Fibroblast of the aortic adventitia (primary cell): ENCODE results near the gene BPNT1. TPM values are rescaled to one million over a fixed set of nuclear protein-coding genes. Genes with fewer than 3 reads are reported as not detected.
A peak's percentile ranks its signal among the peaks of the same experiment; 100 is the strongest.

Source experiments
- DNase-seq: peaks from one replicate; pipeline ENCODE4 v3.0.0-alpha.2; 2010; ENCODE audit warnings: low read depth
- H3K4me3 ChIP-seq: 2 replicates; pipeline ENCODE4 v1.5.1; 2011; ENCODE audit warnings: low read depth, mild to moderate bottlenecking, control low read depth, low read length, moderate library complexity
- total RNA-seq: library from RNA; depleted of rRNA; stranded (reverse); fragments of >200 nt; gene quantifications from 2 replicates; pipeline ENCODE4 v1.2.3, GENCODE V29; 2012; ENCODE audit warnings: low replicate concordance
- TF ChIP-seq, protein P1 (sequence below): IDR thresholded peaks from 2 replicates; pipeline ENCODE4 v1.5.1; 2011; ENCODE audit warnings: mild to moderate bottlenecking, low read length, control low read depth, inconsistent platforms; ENCODE audit not compliant: insufficient read depth

Gene BPNT1
- total RNA-seq, 1 donor = 20.3 TPM

DNA sequence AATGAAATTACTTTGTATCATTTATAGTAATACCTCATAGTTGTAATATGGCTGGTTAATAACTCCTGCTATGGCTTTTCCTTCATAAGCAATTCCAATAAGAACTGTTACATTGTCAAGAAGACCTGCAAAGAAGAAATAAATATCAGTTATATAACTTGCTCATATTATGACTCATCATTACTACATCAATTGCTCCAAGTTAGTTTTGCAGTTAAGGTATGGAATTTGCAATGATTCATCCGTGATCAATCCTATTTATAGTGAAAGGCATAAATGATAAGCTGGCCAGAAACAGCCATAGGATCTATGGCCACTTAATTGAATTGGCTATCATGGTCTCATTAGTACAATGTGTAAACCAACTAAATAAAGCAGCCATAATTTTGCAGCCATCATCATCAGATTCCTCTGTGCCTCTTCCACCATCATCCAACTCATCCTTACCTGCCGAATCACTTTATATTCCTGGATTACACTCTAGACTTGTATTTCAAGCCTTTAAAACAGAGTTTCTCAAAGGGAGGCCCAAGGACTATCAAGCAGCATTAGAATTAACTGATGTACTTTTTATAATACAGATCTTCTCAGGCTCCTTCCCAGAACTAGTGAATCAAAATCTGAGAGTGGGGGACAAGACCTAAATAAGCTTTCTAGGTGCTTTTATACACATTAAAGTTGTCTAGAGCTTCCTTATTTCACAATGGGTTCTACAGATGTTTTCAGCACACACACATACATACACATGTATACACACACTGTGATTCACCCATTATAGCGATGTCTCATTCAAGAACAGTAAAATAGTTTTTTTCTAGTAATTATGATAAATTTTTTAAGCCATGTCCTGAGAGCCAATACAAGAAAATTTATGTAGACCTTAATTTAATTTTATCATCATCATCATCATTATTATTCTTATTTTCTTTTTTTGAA, 22.1 kb downstream of the BPNT1 start:
- TF ChIP-seq, protein P1, sequence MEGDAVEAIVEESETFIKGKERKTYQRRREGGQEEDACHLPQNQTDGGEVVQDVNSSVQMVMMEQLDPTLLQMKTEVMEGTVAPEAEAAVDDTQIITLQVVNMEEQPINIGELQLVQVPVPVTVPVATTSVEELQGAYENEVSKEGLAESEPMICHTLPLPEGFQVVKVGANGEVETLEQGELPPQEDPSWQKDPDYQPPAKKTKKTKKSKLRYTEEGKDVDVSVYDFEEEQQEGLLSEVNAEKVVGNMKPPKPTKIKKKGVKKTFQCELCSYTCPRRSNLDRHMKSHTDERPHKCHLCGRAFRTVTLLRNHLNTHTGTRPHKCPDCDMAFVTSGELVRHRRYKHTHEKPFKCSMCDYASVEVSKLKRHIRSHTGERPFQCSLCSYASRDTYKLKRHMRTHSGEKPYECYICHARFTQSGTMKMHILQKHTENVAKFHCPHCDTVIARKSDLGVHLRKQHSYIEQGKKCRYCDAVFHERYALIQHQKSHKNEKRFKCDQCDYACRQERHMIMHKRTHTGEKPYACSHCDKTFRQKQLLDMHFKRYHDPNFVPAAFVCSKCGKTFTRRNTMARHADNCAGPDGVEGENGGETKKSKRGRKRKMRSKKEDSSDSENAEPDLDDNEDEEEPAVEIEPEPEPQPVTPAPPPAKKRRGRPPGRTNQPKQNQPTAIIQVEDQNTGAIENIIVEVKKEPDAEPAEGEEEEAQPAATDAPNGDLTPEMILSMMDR = no peak
- no peak overlapping the region for H3K4me3 ChIP-seq
- peak; percentile 14 for DNase-seq

DNA sequence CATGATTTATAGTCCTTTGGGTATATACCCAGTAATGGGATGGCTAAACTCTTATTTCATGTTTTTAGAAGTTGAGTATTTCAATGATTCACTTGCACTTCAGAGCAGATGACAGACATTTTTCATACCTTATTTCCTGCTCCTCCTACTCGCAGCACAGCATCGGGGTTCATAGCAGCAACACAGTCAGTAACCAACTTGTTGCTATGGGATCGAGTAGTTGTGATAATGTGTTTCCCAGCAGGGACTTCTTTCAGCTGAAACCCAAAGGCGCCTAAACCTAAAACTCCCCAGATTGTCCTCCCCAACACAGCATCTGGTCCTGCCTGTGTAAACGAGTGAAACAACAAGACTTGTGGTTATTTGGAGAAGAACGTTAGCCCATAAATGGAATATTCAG, 27.0 kb downstream of the BPNT1 start:
- DNase-seq = no peak
- TF ChIP-seq, protein P1 = no peak
- no peak overlapping the region for H3K4me3 ChIP-seq

DNA sequence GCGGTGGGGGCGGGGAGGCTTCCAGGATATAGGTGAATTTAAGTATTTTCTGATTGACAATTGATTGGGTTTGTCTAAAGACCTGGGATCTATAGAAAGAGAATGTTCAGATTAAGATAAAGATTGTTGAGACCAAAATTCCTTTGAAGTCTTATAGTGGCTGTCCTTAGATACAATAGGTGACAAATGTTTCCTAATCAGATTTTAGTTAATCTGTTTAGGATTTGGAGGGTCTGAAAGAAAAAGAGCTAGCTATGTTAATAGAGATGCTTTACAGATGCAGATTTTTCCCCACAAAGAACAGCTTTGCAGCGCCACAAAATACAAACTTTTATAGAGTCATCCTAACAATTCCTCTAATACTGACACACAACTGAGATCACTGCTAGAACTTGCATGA, 28.7 kb downstream of the BPNT1 start:
- TF ChIP-seq, protein P1 = no peak

GRCh38 chr1:220056374-220056773, 33.2 kb downstream of the BPNT1 start:
- no peak for DNase-seq
- TF ChIP-seq, protein P1 = no peak
- no peak overlapping the region for H3K4me3 ChIP-seq

More for the DNA sequence above, 28.7 kb downstream of the BPNT1 start:
- H3K4me3 ChIP-seq = no peak overlapping the region
- DNase-seq = no peak

GRCh38 chr1:220046052-220046930, 43.3 kb downstream of the BPNT1 start, which contains the start of gene EPRS1:
TSS of gene EPRS1 (minus strand) at chr1:220046505. CDS start at chr1:220046388, 117 bp downstream.
- peak within 1 kb of the TSS; percentile 99 for H3K4me3 ChIP-seq
- TF ChIP-seq, protein P1 = peak; percentile 78
- DNase-seq = peak; percentile 98

- peak; percentile 38 for DNase-seq
- H3K4me3 ChIP-seq = peak overlapping the region; percentile 99
- TF ChIP-seq, protein P1 = no peak
Measured at GRCh38 chr1:220045356-220046051, 44.1 kb downstream of the BPNT1 start.
